ENCODE data around the gene ARHGEF25. TPM values are rescaled to one million over a fixed set of nuclear protein-coding genes. Genes with fewer than 3 reads are reported as not detected.

Gene ARHGEF25
- total and polyA plus RNA-seq, 2 of the 13 experiments (the other 11 are each of a cell fraction or from before 2014, with no cell fraction given), result 11.5 to 12.5 TPM

GRCh38 chr12:57620936-57621496 lies 9.8 kb downstream of the ARHGEF25 start:
- no peak for DNase-seq (ENCODE audit: low spot score)
- intact Hi-C loops (cut with micrococcal nuclease; ENCODE audit: unreplicated experiment), result loop anchor here (1.0 to 5.0 kb wide), 2 partner anchors 38 to 99 kb away; partner anchors contain the start of genes DDIT3 and MBD6
- H3K27me3 ChIP-seq (ENCODE audit: control insufficient read depth in 1 of 2, insufficient read depth in 2 of 2, low read length in 2 of 2), result peaks cover 16 to 50% of the 10 kb centered on the region in 2 experiments
- H3K9ac ChIP-seq (ENCODE audit: insufficient read depth, low read depth, low read length), result no peak overlapping the region
- ChIA-PET POLR2A (interaction anchor here (0.6 to 2.7 kb wide), 4 partner anchors 10 to 101 kb away, joined by 3 to 19 read pairs (median 11); partner anchors contain the start of genes ARHGEF25 and DDIT3), CTCF (ENCODE audit: low intra/inter-chr PET ratio, low total read pairs) (interaction anchor here (1.5 to 4.2 kb wide), 2 partner anchors 37 to 41 kb away, joined by 4 to 53 read pairs; no protein-coding TSS in a partner anchor)
- no peak for FAIRE-seq
- in situ Hi-C loops (cut with HindIII; ENCODE audit: extremely low pct_ligation_motif_present, low pct_unique_long_range_greater_than_20kb), result loop anchor here (5.0 kb wide), 1 partner anchor 39 kb away; no protein-coding TSS in a partner anchor
- H3K4me1 ChIP-seq (ENCODE audit: insufficient read depth, low read length), result peaks cover 42% of the 10 kb centered on the region
- peak overlapping the region; percentile 31 to 70 (median 37) for H3K4me3 ChIP-seq (replicated peaks in 1 of 3; ENCODE audit: insufficient read depth in 1 of 3, low read depth in 2 of 3, low read length in 3 of 3)
- peak overlapping the region; percentile 85 for H3K4me2 ChIP-seq (ENCODE audit: low read depth, low read length)
- H3K27ac ChIP-seq (ENCODE audit: extremely low read length, insufficient read depth, low read length), result no peak overlapping the region
- ATAC-seq, result peak; percentile 13
- BruUV-seq (replicated peaks), result no TSS peak
- H2AFZ ChIP-seq (ENCODE audit: low read length), result no peak overlapping the region
- 6% methylated on average over 29 of the region's 42 CpGs for WGBS (ENCODE audit: low lambda C conversion rate)
- no peaks in the 10 kb centered on the region for H3K36me3 ChIP-seq (replicated peaks in 1 of 2; ENCODE audit: control insufficient read depth in 1 of 2, insufficient read depth in 2 of 2, low read length in 2 of 2)
- no peaks in the 10 kb centered on the region for H4K20me1 ChIP-seq (ENCODE audit: insufficient read depth, low read length)
- H3K9me3 ChIP-seq (ENCODE audit: low read length), result no peaks in the 10 kb centered on the region
- H3K79me2 ChIP-seq (ENCODE audit: insufficient read depth, low read length), result no peaks in the 10 kb centered on the region
- no peak for TF ChIP-seq PCBP2 (optimal IDR thresholded peaks at IDR 0.05; ENCODE audit: low read depth, low read length, poor library complexity, severe bottlenecking)
- TF ChIP-seq NFYC (CRISPR knock-in tag; IDR thresholded peaks at IDR 0.05), result no peak
- no peak for TF ChIP-seq SMAD1 (CRISPR knock-in tag; IDR thresholded peaks at IDR 0.05; ENCODE audit: borderline replicate concordance, low read depth)
- TF ChIP-seq, protein P1, sequence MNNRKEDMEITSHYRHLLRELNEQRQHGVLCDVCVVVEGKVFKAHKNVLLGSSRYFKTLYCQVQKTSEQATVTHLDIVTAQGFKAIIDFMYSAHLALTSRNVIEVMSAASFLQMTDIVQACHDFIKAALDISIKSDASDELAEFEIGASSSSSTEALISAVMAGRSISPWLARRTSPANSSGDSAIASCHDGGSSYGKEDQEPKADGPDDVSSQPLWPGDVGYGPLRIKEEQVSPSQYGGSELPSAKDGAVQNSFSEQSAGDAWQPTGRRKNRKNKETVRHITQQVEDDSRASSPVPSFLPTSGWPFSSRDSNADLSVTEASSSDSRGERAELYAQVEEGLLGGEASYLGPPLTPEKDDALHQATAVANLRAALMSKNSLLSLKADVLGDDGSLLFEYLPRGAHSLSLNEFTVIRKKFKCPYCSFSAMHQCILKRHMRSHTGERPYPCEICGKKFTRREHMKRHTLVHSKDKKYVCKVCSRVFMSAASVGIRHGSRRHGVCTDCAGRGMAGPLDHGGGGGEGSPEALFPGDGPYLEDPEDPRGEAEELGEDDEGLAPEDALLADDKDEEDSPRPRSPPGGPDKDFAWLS (CRISPR knock-in tag; IDR thresholded peaks at IDR 0.05; ENCODE audit: borderline replicate concordance), result no peak
- TF ChIP-seq, protein P2, sequence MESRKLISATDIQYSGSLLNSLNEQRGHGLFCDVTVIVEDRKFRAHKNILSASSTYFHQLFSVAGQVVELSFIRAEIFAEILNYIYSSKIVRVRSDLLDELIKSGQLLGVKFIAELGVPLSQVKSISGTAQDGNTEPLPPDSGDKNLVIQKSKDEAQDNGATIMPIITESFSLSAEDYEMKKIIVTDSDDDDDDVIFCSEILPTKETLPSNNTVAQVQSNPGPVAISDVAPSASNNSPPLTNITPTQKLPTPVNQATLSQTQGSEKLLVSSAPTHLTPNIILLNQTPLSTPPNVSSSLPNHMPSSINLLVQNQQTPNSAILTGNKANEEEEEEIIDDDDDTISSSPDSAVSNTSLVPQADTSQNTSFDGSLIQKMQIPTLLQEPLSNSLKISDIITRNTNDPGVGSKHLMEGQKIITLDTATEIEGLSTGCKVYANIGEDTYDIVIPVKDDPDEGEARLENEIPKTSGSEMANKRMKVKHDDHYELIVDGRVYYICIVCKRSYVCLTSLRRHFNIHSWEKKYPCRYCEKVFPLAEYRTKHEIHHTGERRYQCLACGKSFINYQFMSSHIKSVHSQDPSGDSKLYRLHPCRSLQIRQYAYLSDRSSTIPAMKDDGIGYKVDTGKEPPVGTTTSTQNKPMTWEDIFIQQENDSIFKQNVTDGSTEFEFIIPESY (CRISPR knock-in tag; IDR thresholded peaks at IDR 0.05), result no peak
- TF ChIP-seq ADNP (CRISPR knock-in tag; IDR thresholded peaks at IDR 0.05), result no peak
- no peak for TF ChIP-seq RFXANK (CRISPR knock-in tag; IDR thresholded peaks at IDR 0.05)
- TF ChIP-seq ZMAT3 (CRISPR knock-in tag; conservative IDR thresholded peaks at IDR 0.05), result no peak
- 0 out of 2 replicates have a peak, but pooled peaks have one; percentile 20 for TF ChIP-seq BORCS8-MEF2B (CRISPR knock-in tag; IDR thresholded peaks at IDR 0.05)
- no peak for TF ChIP-seq EEA1 (CRISPR knock-in tag; IDR thresholded peaks at IDR 0.05; ENCODE audit: borderline replicate concordance)
- TF ChIP-seq NBN (conservative IDR thresholded peaks at IDR 0.05), result no peak
- TF ChIP-seq ZNF704 (CRISPR knock-in tag; IDR thresholded peaks at IDR 0.05; ENCODE audit: borderline replicate concordance), result no peak
- TF ChIP-seq ISX (CRISPR knock-in tag; conservative IDR thresholded peaks at IDR 0.05), result no peak
- no peak for TF ChIP-seq ZNF350 (CRISPR knock-in tag; IDR thresholded peaks at IDR 0.05; ENCODE audit: borderline replicate concordance, low read depth)
- no peak for TF ChIP-seq HNRNPUL1 (IDR thresholded peaks at IDR 0.05; ENCODE audit: low read depth, low read length)
- peak; percentile 86 for TF ChIP-seq ZNF777 (CRISPR knock-in tag; IDR thresholded peaks at IDR 0.05)
